SK-N-MC (cell line): ENCODE data around the gene CELSR2.

ENCODE experiments used
- EZH2 ChIP-seq: fragments of 200-600 bp; sonication (generic); IDR thresholded peaks from one replicate; pipeline ENCODE4 v1.6.1; 2017; ENCODE audit warnings: antibody characterized with exemption
- POLR2AphosphoS5 ChIP-seq: IDR thresholded peaks from 2 replicates; pipeline ENCODE4 v1.6.1; 2012; ENCODE audit warnings: mild to moderate bottlenecking, low read depth, low read length, borderline replicate concordance

DNA sequence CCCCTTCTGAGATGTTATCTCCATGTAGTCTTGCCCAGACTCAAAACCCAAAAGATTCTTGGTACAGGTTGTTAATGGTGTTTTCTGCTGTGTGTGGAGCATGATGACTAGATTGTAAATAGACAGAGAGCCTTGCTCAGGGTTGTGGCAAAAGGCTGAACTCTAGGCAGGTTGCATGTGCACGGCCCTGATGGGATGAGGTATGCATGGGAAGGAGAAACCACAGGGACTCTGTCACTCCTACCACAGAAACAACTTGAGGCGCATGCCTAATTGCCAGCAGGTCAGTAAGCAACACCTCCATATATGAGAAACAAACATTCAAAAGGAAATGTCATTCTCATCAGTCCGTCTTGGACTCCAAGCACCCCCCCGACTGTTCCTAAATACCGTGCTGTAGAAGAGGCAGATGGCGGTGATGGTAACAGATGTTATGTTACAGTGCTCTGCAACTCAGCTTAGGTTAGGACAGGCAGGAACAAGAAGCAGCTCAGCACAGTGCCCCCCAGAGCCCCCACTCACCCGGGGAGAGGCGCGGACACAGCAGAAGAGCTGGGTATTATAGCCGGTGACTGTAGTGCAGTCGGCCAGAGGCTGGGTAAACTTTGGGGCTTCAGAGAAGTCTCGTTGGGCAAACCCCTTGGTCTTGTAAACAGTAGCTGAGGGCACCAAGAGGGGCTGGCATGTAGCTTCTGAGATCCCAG is 46.5 kb downstream of the CELSR2 start:
- no peak for TF ChIP-seq EZH2
- TF ChIP-seq POLR2AphosphoS5, result no peak
